Retinal pigment epithelial cell (primary cell): Measurements from ENCODE around the gene SORCS2.

ENCODE experiments used
- DNase-seq: peaks from one replicate; pipeline ENCODE4 v3.0.0-alpha.2; 2010; ENCODE audit warnings: low read depth
- H3K4me3 ChIP-seq: 2 replicates; pipeline ENCODE4 v1.5.1; 2011; ENCODE audit warnings: mild to moderate bottlenecking, low read length, control low read depth, moderate library complexity
- CTCF ChIP-seq: conservative IDR thresholded peaks from 2 replicates; pipeline ENCODE4 v1.5.1; 2011; ENCODE audit warnings: low read depth, low read length, control low read depth, inconsistent platforms

SORCS2 gene

GRCh38 chr4:7645158-7645557 lies 452.8 kb downstream of the SORCS2 start:
- H3K4me3 ChIP-seq = no peak overlapping the region
- TF ChIP-seq CTCF = no peak
- DNase-seq = no peak

GRCh38 chr4:7645956-7646355 lies 453.6 kb downstream of the SORCS2 start:
- TF ChIP-seq CTCF = no peak
- no peak for DNase-seq
- H3K4me3 ChIP-seq = no peak overlapping the region

GRCh38 chr4:7646384-7647061 lies 454.2 kb downstream of the SORCS2 start:
- TF ChIP-seq CTCF = no peak
- no peak for DNase-seq
- no peak overlapping the region for H3K4me3 ChIP-seq

GRCh38 chr4:7647186-7647585 lies 454.8 kb downstream of the SORCS2 start:
- TF ChIP-seq CTCF = no peak
- no peak for DNase-seq
- H3K4me3 ChIP-seq = no peak overlapping the region

GRCh38 chr4:7647600-7648543 lies 455.5 kb downstream of the SORCS2 start:
- no peak for TF ChIP-seq CTCF
- no peak overlapping the region for H3K4me3 ChIP-seq
- DNase-seq = no peak

- no peak for TF ChIP-seq CTCF
- DNase-seq = no peak
- no peak overlapping the region for H3K4me3 ChIP-seq
Observed at GRCh38 chr4:7648544-7649395, 456.4 kb downstream of the SORCS2 start.
